Activated naive CD8-positive, alpha-beta T cell treated with anti-CD3 and anti-CD28 coated beads, Interleukin-2, amount 10 ng/mL, durations not matched to agents 7 days and 5 days (primary cell): ENCODE results near the gene FBXW7. TPM values are rescaled to one million over a fixed set of nuclear protein-coding genes. Genes with fewer than 3 reads are reported as not detected.

Source experiments
- ATAC-seq: fragments of 150-1000 bp; cut with Tn5 transposase; one replicate; pipeline ENCODE4 v1.10.0; 2021; ENCODE audit warnings: low read depth, moderate library complexity
- POLR2A ChIA-PET: fragments of 350-600 bp; sonication (Branson Sonifier 250); formaldehyde crosslinking; loops from one replicate; lab custom pipeline; 2021; ENCODE audit warnings: antibody characterized with exemption; lab: Charles Lee
- DNase-seq: peaks from one replicate; pipeline ENCODE4 v3.0.0; 2021
- H3K27ac Mint-ChIP-seq: one replicate; pipeline ENCODE4 v1.8.0; 2022; ENCODE audit warnings: mild to moderate bottlenecking, mixed read lengths
- H3K27me3 Mint-ChIP-seq: one replicate; pipeline ENCODE4 v1.8.0; 2022; ENCODE audit warnings: mild to moderate bottlenecking, moderate library complexity, mixed read lengths
- H3K36me3 Mint-ChIP-seq: one replicate; pipeline ENCODE4 v1.8.0; 2021; ENCODE audit warnings: mild to moderate bottlenecking, mixed read lengths
- H3K4me1 Mint-ChIP-seq: one replicate; pipeline ENCODE4 v1.8.0; 2021; ENCODE audit warnings: mixed read lengths
- H3K4me3 Mint-ChIP-seq: one replicate; pipeline ENCODE4 v1.8.0; 2022; ENCODE audit warnings: mild to moderate bottlenecking, moderate library complexity, mixed read lengths
- H3K9me3 Mint-ChIP-seq: one replicate; pipeline ENCODE4 v1.8.0; 2021; ENCODE audit warnings: mixed read lengths
- total RNA-seq, 2 experiments: library from RNA; stranded (reverse); gene quantifications; one replicate each; pipeline ENCODE4 v1.2.3, GENCODE V29; 2021

FBXW7 gene
- total RNA-seq, 2 experiments from 2014 or later: 80.2 to 91.2 TPM

DNA sequence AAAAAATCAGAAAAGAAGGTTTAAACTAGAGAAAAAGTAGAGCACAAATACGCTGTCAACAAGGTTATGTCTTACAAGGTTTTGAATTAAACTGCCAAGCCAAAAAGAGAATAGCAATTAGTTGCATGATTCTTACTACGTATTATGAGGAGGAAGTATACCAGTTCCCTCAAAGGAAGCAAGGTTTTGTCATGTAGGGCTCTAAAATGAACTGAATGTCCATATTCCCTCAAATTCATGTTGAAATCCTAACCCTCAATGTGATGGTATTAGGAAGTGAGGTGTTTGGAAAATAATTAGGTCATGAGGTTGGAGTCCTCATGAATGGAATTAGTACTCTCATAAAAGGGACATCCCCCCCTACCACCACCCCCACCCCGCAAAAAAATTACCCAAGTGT, 201.0 kb downstream of the FBXW7 start:
- no peak for DNase-seq
- ATAC-seq: no peak
- Mint-ChIP-seq H3K27me3 (no peaks in the 10 kb centered on the region), H3K36me3 (peaks cover 27% of the 10 kb centered on the region), H3K9me3 (no peaks in the 10 kb centered on the region), H3K4me3 (no peak overlapping the region), H3K4me1 (no peaks in the 10 kb centered on the region), H3K27ac (no peak overlapping the region)
- POLR2A ChIA-PET: interaction anchor here (0.7 kb wide), 1 partner anchor 63 kb away, joined by 7 read pairs; no protein-coding TSS in a partner anchor

- no peaks in the 10 kb centered on the region for H3K27me3 Mint-ChIP-seq
- no peak overlapping the region for H3K27ac Mint-ChIP-seq
- DNase-seq (no peak), ATAC-seq (no peak)
- peaks cover 7% of the 10 kb centered on the region for H3K4me1 Mint-ChIP-seq
- peaks cover 44% of the 10 kb centered on the region for H3K36me3 Mint-ChIP-seq
- no peak overlapping the region for H3K4me3 Mint-ChIP-seq
- H3K9me3 Mint-ChIP-seq: peaks cover 2% of the 10 kb centered on the region
- POLR2A ChIA-PET: no interaction called here
These were observed 204.8 kb downstream of the FBXW7 start for GRCh38 chr4:152331042-152331441.

GRCh38 chr4:152328582-152328981, 207.3 kb downstream of the FBXW7 start:
- H3K27ac Mint-ChIP-seq: no peak overlapping the region
- no peak overlapping the region for H3K4me3 Mint-ChIP-seq
- DNase-seq: no peak
- no peak for ATAC-seq
- POLR2A ChIA-PET: no interaction called here
- peaks cover 7% of the 10 kb centered on the region for H3K4me1 Mint-ChIP-seq
- peaks cover 2% of the 10 kb centered on the region for H3K9me3 Mint-ChIP-seq
- no peaks in the 10 kb centered on the region for H3K27me3 Mint-ChIP-seq
- H3K36me3 Mint-ChIP-seq: peaks cover 52% of the 10 kb centered on the region

DNA sequence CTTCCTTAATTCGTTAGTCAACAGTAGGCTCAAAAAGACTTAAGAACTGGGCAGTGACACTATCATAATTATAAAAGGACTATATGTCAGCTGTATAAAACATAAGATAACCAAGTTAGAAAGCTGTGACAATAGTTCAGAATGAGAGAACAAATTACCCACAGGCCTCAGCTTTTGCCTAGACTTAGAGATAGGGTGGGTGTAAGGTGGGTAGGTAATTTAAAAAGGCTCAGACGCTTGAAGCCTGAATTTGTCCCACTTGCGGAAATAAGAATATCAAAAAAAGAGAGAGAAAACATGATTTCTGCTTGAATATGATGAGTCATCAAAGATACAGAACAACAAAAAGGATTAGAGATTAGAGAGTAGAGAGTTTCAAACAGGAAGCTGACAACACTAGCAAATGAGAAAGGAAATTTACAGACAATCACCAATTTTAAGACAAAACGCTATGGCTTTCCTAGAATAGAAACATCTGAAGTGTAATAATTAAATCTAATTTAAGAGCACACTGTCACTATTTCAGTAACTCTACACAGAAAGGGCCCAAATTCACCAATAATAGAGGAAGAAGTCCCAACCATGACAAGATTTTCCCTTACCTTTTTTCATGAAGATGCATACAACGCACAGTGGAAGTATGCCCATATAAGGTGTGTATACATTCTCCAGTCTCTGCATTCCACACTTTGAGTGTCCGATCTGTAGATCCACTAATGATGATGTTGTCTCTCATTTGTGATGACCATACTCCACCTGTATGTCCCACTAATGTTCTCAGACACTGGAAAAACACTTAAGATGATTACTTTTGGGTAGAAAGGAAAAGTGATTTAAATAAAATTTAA, 208.1 kb downstream of the FBXW7 start:
- H3K4me3 Mint-ChIP-seq: no peak overlapping the region
- POLR2A ChIA-PET: no interaction called here
- no peak for DNase-seq

DNA sequence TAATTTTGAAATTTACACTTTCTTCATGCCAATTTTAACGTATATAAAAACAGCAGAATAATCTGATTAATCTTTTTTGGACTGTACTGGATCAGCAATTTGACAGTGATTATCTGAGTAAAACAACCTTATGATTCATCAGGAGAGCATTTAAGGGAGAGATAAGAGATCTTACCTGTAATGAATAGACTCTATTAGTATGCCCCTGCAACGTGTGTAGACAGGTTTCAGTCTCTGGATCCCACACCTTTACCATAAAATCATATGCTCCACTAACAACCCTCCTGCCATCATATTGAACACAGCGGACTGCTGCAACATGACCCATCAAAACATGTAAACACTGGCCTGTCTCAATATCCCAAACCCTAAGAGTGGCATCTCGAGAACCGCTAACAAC, 210.1 kb downstream of the FBXW7 start:
- H3K9me3 Mint-ChIP-seq: peaks cover 2% of the 10 kb centered on the region
- H3K4me1 Mint-ChIP-seq: peaks cover 7% of the 10 kb centered on the region
- no peak overlapping the region for H3K27ac Mint-ChIP-seq
- H3K4me3 Mint-ChIP-seq: no peak overlapping the region
- H3K27me3 Mint-ChIP-seq: no peaks in the 10 kb centered on the region
- ATAC-seq (no peak), DNase-seq (no peak)
- POLR2A ChIA-PET: no interaction called here
- H3K36me3 Mint-ChIP-seq: peaks cover 54% of the 10 kb centered on the region

More for the DNA sequence above, 208.1 kb downstream of the FBXW7 start:
- Mint-ChIP-seq H3K9me3 (peaks cover 2% of the 10 kb centered on the region), H3K27ac (no peak overlapping the region), H3K4me1 (peaks cover 7% of the 10 kb centered on the region), H3K27me3 (no peaks in the 10 kb centered on the region), H3K36me3 (peaks cover 57% of the 10 kb centered on the region)
- no peak for ATAC-seq

GRCh38 chr4:152323221-152323620, 212.7 kb downstream of the FBXW7 start:
- Mint-ChIP-seq H3K4me3 (no peak overlapping the region), H3K36me3 (peaks cover 39% of the 10 kb centered on the region)

DNA sequence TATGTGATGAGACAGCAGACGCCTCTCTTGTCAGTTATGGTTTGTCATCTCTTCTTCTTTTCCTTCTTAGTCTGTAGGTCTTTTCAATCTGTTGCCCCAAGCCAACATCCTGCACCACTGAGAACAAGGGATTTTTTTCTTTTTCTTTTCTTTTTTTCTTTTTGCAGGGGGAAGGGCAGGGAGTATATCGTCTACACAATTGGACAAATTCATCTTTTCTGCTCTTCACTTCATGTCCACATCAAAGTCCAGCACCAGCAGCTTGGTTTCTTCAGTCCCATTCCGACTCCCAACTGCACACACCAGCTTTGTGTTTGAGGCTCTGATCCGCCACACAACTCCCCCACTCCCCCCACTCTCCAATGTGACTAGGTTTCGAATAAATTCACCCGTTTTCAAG, 213.2 kb downstream of the FBXW7 start:
- H3K36me3 Mint-ChIP-seq: peaks cover 38% of the 10 kb centered on the region

More at GRCh38 chr4:152323221-152323620, 212.7 kb downstream of the FBXW7 start:
- Mint-ChIP-seq H3K4me1 (peaks cover 7% of the 10 kb centered on the region), H3K27ac (no peak overlapping the region), H3K27me3 (no peaks in the 10 kb centered on the region), H3K9me3 (peaks cover 2% of the 10 kb centered on the region)
- ATAC-seq (no peak), DNase-seq (no peak)
- POLR2A ChIA-PET: no interaction called here

GRCh38 chr4:152321923-152322322, 214.0 kb downstream of the FBXW7 start:
- Mint-ChIP-seq H3K4me3 (no peak overlapping the region), H3K9me3 (no peaks in the 10 kb centered on the region), H3K36me3 (peaks cover 31% of the 10 kb centered on the region), H3K4me1 (no peaks in the 10 kb centered on the region), H3K27me3 (no peaks in the 10 kb centered on the region), H3K27ac (no peak overlapping the region)
- ATAC-seq: no peak
- POLR2A ChIA-PET: interaction anchor here (0.6 kb wide), 1 partner anchor 695 kb away, joined by 3 read pairs; no protein-coding TSS in a partner anchor
- DNase-seq: no peak

More for the DNA sequence above, 213.2 kb downstream of the FBXW7 start:
- H3K4me1 Mint-ChIP-seq: peaks cover 1% of the 10 kb centered on the region
- DNase-seq (no peak), ATAC-seq (no peak)
- no peaks in the 10 kb centered on the region for H3K9me3 Mint-ChIP-seq
- no peaks in the 10 kb centered on the region for H3K27me3 Mint-ChIP-seq
- POLR2A ChIA-PET: interaction anchor here (0.6 kb wide), 1 partner anchor 695 kb away, joined by 3 read pairs; no protein-coding TSS in a partner anchor
- H3K4me3 Mint-ChIP-seq: no peak overlapping the region
- H3K27ac Mint-ChIP-seq: no peak overlapping the region

GRCh38 chr4:152321398-152321797, 214.5 kb downstream of the FBXW7 start:
- POLR2A ChIA-PET: no interaction called here
- ATAC-seq (no peak), DNase-seq (no peak)
- Mint-ChIP-seq H3K4me1 (no peaks in the 10 kb centered on the region), H3K4me3 (no peak overlapping the region), H3K9me3 (no peaks in the 10 kb centered on the region), H3K27me3 (no peaks in the 10 kb centered on the region), H3K27ac (no peak overlapping the region), H3K36me3 (peaks cover 31% of the 10 kb centered on the region)

DNA sequence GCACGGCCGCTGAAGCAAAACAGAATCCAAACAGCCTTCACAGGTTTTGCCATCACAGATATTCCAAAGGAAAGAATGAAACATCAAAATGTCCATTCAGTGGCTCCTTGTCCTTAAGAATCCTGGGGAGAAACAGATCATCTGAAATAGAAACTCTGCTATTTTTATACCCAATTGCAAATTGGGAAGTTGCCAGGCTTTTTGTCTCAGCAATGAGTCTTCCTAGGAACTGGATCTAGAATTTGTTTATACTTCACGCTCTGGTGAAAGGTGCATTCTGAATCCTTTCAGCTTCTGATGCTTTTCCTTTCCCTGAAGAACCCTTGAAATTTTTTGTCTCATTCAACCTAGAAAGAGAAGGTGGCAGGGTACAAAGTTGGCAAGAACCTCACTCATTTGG, 218.9 kb downstream of the FBXW7 start:
- H3K4me1 Mint-ChIP-seq: no peaks in the 10 kb centered on the region
- H3K27me3 Mint-ChIP-seq: no peaks in the 10 kb centered on the region
- POLR2A ChIA-PET: no interaction called here
- DNase-seq (no peak), ATAC-seq (no peak)
- H3K9me3 Mint-ChIP-seq: no peaks in the 10 kb centered on the region
- H3K4me3 Mint-ChIP-seq: no peak overlapping the region
- H3K36me3 Mint-ChIP-seq: peaks cover 7% of the 10 kb centered on the region
- H3K27ac Mint-ChIP-seq: no peak overlapping the region

DNA sequence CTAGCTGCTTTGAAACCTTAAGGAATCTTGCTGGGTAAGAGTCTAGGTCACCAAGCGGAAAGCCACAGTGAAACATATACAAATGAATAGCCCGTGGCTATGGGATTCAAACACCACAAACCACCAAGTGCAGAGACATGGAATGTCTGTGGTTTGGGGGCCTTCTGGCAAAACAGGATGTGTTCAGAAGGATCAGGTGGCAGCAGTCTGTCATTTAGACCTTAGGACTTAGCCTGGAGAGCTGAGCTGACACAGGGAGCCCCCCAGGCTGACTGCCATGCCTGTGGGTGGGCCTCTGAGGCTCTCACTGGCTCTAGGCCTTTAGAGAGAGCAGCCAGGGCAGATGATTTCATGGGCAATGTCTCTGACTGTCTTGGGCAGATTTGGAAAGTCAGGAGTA, 225.6 kb downstream of the FBXW7 start:
- no peaks in the 10 kb centered on the region for H3K9me3 Mint-ChIP-seq
- peaks cover under 1% of the 10 kb centered on the region for H3K36me3 Mint-ChIP-seq
- ATAC-seq (no peak), DNase-seq (no peak)
- peaks cover 1% of the 10 kb centered on the region for H3K4me1 Mint-ChIP-seq
- POLR2A ChIA-PET: no interaction called here
- H3K4me3 Mint-ChIP-seq: no peak overlapping the region
- no peak overlapping the region for H3K27ac Mint-ChIP-seq
- no peaks in the 10 kb centered on the region for H3K27me3 Mint-ChIP-seq

DNA sequence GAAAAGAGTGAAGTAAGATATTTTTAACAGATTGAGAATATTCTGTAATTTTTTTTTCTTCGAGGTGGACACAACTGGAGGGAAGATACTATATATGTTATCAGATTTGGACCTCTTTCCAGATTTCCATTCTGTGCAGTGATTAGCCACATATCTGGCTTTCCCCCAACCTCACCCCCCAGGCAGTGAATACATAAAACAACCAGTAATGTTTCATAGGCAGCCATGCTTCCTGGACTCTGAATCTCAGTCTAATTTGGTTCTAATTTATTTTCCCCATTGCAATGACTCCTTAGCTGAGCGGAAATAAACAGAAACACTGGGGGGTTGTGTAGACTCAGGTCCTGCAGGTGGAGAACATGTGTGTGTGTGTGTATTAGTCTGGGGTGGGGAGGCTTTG, 226.5 kb downstream of the FBXW7 start:
- Mint-ChIP-seq H3K4me3 (no peak overlapping the region), H3K9me3 (peaks cover 1% of the 10 kb centered on the region), H3K36me3 (no peaks in the 10 kb centered on the region), H3K4me1 (peaks cover 1% of the 10 kb centered on the region), H3K27me3 (no peaks in the 10 kb centered on the region), H3K27ac (no peak overlapping the region)
- DNase-seq: no peak
- no peak for ATAC-seq
- POLR2A ChIA-PET: no interaction called here

DNA sequence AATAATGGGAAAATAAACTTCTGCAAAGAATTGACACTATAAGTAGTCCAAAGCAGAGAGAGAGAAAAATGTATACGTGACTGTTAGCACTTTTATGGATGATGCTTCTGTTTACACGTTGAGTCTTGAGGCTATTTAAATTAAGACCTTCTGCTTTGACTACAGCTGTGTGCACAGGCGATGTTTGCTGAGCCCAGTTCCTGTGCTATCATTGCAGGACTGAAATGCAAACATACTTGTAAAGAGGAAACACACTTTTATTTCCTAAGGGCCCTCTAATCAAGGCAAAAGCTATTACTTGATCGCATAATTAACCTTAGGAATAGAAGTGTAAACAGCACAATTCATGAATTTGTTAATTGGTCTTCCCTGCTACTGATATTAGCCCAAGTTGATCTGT, 226.9 kb downstream of the FBXW7 start:
- DNase-seq (no peak), ATAC-seq (no peak)
- Mint-ChIP-seq H3K27ac (no peak overlapping the region), H3K36me3 (no peaks in the 10 kb centered on the region), H3K9me3 (peaks cover 1% of the 10 kb centered on the region), H3K4me1 (peaks cover 1% of the 10 kb centered on the region), H3K4me3 (no peak overlapping the region), H3K27me3 (no peaks in the 10 kb centered on the region)
- POLR2A ChIA-PET: no interaction called here

- no peak for DNase-seq
- POLR2A ChIA-PET: no interaction called here
- Mint-ChIP-seq H3K4me3 (no peak overlapping the region), H3K9me3 (peaks cover 1% of the 10 kb centered on the region), H3K36me3 (no peaks in the 10 kb centered on the region), H3K4me1 (peaks cover 1% of the 10 kb centered on the region), H3K27me3 (no peaks in the 10 kb centered on the region), H3K27ac (no peak overlapping the region)
- ATAC-seq: no peak
These were observed 228.2 kb downstream of the FBXW7 start for GRCh38 chr4:152307669-152308068.
